Left renal cortex interstitium (tissue), 4 donors: ENCODE data around the gene GATA2. TPM values are rescaled to one million over a fixed set of nuclear protein-coding genes. Genes with fewer than 3 reads are reported as not detected.

Experiments
- DNase-seq, 4 donors: peaks; one replicate each; pipeline ENCODE4 v3.0.0-alpha.2; 2013; ENCODE audit warnings: low read depth in 4 of 4, low spot score in 2 of 4, missing footprints in 1 of 4
- polyA plus RNA-seq, 4 donors: library from polyadenylated mRNA; unstranded; fragments of 120-200 nt; gene quantifications; one replicate each; pipeline ENCODE4 v1.2.1, GENCODE V29; 2013; ENCODE audit not compliant: insufficient read length in 4 of 4

The GATA2 gene
- polyA plus RNA-seq, 4 donors: 40.5 to 58.2 (median 46.3) TPM

DNA sequence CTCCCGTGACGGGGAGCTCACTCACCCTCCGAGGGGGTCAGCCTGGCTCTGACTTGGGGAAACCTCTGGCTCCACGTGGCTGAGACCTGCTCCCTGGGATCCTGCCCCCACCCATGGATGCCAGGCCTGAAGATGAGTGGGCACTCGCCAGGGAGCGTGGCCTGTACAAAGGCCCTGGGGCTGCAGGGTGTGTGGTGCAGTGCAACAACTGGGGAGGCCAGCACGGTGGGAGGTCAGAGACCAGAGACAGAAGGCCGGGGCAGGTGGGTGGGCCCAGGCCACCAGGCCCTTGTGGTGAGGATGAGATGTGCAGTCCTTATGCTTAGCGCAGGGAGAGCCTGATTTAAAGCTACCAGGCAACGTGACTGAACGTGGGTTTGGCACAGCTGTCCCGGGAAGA lies 31.3 kb downstream of the GATA2 start:
- no peak for DNase-seq

GRCh38 chr3:128459461-128459820 lies 33.6 kb downstream of the GATA2 start:
- DNase-seq: no peak

DNA sequence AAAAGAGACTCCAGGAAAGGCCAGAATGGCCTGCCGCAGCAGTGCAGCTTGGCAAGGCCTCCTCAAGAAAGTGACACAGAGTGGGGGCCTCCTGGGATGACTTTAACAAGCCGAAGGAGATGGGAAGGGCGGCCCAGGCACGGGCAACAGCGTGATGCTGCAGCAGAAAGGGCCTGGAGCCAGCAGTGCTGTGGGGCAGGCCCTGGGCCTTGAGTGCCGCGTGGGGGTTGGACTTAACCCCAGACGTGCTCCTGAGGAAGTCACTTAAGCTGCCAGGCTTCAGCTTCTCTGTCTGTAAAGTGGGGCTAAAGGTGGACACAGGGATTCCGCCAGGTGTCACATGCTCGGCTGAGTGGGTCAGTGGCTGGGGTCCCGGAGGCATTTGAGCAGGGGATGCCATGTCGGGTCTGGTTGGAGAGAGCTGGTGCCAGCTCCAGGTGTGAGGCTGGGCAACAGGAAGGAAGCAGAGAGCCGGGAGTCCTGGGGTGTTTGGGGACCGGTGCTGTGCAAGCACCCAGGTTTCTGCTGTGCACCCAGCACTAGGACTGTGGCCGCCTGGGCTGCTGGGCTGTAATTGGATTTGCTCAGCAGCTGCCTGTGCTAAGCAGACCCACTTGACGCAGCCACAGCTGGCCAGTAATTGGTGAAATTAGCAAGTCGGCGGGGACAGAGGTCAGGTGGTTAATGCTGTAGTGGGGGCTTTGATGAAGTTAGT lies 34.1 kb downstream of the GATA2 start:
- DNase-seq: no peak

GRCh38 chr3:128457937-128458336 lies 35.1 kb downstream of the GATA2 start:
- DNase-seq: no peak

- no peak for DNase-seq
Measured at GRCh38 chr3:128456776-128457715, 36.0 kb downstream of the GATA2 start.

DNA sequence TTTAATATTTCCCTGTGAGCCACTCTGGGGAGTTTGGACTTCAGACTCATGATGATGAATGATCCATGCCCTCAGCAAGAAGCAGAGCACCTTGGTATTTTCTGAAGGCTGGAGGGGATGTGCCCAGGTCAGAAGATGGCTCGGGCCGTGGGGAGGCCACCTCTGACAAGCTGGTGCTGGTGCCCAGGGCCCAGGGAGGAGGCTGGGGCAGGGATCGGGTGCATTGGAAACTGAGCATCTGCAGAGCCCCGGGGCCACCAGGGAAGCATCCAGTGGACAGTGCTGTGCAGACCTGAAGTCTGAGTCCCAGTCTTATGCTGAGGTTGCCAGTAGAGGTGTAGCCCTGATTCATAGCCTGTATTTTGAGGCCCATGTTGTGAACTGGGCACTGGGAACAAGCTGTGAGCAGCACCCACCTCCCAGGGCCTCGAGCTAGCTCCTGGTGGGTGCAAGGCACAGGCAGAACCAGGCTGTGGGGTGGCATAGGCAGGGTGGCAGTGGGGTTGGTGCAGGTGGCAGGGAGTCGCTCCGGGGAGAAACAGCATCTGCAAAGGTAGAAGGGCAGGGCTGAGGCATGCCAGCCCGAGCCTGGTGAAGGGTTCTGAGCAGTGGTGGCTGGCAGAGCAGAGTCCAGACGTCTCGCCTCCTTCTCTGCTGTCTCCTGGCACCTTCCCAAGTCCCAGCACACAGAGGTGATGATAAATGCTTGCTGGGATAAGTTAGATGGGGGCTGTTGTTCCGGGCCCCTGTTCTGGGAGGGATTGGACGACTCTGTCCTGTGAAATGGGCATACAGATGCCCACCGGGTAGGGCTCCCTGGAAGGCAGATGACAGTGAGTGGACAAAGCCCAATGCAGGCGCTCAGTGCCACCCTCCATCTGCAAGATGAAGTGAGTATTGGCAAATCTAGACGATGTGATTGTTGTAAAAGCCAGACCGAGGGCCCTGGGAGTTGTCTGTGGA lies 36.9 kb downstream of the GATA2 start:
- DNase-seq: no peak

- no peak for DNase-seq
Measured at GRCh38 chr3:128455116-128455515, 37.9 kb downstream of the GATA2 start.

DNA sequence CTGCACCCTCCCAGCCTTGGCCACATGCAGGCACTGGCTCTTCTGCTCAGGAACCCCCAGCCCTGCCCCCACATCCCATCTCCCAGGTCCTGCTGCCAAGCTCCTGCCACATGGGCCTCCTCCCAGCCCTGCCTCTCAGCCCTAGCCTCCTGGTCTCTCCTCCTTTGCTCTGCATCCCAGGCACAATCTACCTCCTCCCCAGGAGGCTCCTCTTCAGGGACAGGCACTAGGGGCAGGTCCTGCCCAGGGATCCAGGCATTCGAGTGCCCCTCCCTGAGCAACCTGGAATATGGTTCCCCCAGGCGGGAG lies 38.7 kb downstream of the GATA2 start:
- DNase-seq: no peak

DNA sequence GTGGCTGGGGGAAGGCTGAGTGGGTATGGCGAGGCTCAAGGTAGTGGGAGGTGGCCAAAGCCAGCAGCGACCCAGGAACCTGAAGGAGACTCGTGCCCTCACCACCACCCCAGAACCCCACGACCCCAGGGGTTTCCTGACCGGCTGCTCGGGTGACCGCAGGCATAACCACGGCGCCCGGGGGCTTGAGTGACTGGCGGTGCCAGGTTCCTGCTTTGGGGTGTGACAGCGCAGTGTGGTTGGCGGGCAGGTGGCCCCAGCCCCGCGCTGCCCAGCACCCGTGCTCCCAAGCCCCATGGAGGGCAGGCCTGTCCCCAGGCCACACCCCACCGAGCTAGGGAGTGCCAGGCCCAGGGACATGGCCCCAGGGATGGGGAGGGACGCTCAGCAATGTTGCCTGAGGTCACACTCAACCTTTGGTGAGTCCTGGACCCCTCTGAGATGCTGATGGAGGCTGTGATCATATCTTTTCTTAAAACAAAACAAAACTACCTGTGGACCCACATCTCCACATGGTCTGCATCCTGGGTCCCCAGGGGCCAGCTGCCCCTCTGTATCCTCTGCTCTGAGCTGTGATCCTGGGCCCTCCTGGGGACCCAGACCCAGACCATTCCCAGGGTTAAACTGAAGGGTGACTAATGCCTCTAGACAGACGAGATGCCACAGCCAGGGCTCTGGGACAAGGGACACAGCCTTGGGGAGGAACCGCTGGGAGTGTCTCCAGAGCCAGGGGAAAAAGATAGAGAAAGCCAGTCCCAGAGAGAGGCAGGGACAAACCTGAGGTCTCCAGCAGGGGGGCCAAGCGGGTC lies 39.3 kb downstream of the GATA2 start:
- DNase-seq: no peak

DNA sequence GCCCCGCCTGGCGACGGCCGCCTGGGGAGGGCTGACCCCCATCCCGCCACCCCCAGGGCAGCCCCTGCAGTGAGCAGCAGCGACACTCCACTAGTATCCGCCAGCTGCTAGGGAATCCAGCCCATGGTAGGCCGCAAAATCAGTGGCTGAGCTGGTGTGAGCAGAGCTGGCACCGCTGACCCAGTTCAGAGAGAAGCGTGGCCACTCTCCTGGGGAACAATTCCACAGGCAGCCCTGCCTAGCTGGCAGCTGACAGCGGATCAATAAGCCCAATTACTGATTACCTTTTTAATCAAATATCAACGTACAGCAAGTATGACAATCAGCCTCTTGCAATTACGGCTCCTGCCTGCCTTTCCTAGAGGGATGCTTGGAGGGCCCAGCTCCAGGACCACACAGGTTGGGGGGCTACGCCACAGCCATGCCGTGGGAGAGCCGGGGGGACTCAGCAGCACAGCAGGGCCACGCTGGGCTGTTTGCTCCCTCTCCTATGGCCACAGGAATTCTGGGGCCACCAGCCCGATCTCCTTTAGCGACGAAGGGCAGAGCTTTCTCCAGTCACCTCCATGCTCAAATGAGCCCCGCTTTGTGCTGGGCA lies 40.2 kb downstream of the GATA2 start:
- no peak for DNase-seq

DNA sequence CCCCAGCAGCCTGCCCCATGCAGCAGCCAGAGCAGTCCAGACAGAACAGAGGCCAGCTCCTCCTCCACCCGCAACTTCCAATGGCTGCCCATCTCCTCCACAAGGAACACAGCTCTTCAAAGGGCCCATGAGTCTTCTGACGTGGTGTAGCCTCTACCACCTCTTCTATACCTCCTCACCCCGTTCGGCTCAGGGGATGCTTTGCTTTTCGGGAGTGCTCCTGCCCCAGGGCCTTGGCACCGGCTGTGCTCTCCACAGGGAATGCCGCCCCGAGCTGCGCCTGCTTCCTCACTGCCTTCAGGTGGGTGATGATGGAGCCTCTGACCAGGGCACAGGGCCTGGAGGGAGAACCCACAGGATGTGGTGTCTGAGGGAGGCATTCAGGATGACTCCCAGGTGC lies 40.9 kb downstream of the GATA2 start:
- no peak for DNase-seq

- no peak for DNase-seq
Measured at GRCh38 chr3:128449111-128449638, 43.8 kb downstream of the GATA2 start.

GRCh38 chr3:128448491-128448890 lies 44.5 kb downstream of the GATA2 start:
- DNase-seq: no peak

- DNase-seq: no peak
Measured at GRCh38 chr3:128447561-128448013, 45.4 kb downstream of the GATA2 start.

DNA sequence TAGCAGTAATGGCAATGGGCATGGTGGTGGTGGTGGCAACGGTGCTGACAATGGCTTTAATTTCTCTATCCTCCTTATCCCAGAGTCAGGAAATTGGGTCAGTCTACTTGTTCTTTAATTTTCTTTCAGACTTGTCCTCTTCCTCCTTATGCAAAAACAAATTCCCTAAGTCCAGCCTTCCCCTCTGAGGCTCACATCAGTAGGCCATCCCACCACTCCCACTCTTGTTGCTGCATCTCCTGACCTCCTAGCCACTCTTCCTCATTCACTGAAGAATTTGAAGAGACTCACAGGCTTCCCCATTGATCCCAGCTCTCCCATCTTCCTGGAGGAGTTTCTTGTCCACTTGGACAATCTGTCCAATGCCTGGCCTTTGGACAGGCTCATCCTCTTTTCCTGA lies 46.2 kb downstream of the GATA2 start:
- no peak for DNase-seq

- no peak for DNase-seq
Measured at GRCh38 chr3:128445357-128445756, 47.6 kb downstream of the GATA2 start.

- no peak for DNase-seq
Measured at GRCh38 chr3:128443771-128444170, 49.2 kb downstream of the GATA2 start.

- DNase-seq: no peak
Measured at GRCh38 chr3:128442949-128443348, 50.1 kb downstream of the GATA2 start.

GRCh38 chr3:128442070-128442469 lies 50.9 kb downstream of the GATA2 start:
- DNase-seq: no peak
